Sigmoid colon (tissue), 3 donors: ENCODE measurements around the gene NF2.

ENCODE experiments used
- POLR2A ChIP-seq, 2 donors: fragments of 450-650 bp; IDR thresholded peaks; one replicate each; pipeline ENCODE4 v1.6.1; 2016; ENCODE audit warnings: antibody characterized with exemption in 2 of 2, mild to moderate bottlenecking in 2 of 2, moderate library complexity in 2 of 2
- TF ChIP-seq, protein P1 (sequence below), 4 experiments: fragments of 450-650 bp in 3 of 4; fragments of 200-600 bp in 1 of 4; IDR thresholded peaks; one replicate each; pipeline ENCODE4 v1.5.1; 2016 to 2019; ENCODE audit warnings: antibody characterized with exemption in 4 of 4, mild to moderate bottlenecking in 3 of 4, moderate library complexity in 2 of 4

DNA sequence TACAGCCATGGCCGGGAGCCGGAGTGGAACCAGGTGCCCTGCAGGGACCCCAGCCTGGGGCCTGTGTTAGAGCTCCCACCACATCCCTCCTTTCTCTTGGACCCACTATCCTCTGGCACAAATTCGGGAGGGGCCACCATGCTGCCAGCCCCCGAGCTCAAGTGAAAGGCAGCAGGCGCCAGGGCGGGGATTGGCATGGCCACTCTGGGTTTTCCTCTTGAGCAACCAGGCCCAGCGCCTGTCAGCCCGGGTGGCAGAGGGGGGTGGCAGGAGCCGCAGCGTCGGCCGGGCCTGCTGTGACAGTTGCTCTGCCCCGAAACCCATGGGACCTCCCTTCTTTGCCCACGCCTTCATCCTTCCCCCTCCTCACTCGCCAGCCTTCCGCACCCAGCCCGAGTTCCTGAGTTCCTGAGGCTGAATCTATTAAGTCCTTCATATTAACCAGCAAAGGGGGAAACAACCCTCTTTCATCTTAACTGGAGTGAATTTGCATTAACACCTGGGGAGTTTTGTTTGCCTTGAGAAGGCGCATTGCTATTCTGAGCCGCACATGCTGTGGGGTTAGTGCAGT, 99.6 kb downstream of the NF2 start:
- TF ChIP-seq, protein P1, sequence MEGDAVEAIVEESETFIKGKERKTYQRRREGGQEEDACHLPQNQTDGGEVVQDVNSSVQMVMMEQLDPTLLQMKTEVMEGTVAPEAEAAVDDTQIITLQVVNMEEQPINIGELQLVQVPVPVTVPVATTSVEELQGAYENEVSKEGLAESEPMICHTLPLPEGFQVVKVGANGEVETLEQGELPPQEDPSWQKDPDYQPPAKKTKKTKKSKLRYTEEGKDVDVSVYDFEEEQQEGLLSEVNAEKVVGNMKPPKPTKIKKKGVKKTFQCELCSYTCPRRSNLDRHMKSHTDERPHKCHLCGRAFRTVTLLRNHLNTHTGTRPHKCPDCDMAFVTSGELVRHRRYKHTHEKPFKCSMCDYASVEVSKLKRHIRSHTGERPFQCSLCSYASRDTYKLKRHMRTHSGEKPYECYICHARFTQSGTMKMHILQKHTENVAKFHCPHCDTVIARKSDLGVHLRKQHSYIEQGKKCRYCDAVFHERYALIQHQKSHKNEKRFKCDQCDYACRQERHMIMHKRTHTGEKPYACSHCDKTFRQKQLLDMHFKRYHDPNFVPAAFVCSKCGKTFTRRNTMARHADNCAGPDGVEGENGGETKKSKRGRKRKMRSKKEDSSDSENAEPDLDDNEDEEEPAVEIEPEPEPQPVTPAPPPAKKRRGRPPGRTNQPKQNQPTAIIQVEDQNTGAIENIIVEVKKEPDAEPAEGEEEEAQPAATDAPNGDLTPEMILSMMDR (IDR thresholded peaks at IDR 0.05): no peak
- TF ChIP-seq POLR2A (IDR thresholded peaks at IDR 0.05): no peak
